Measurements from ENCODE around the gene TRIM67. TPM values are rescaled to one million over a fixed set of nuclear protein-coding genes. Genes with fewer than 3 reads are reported as not detected.

The TRIM67 gene
- total RNA-seq, 4 donors from 2014 or later: 1.1 TPM; not detected in 3

GRCh38 chr1:231219422-231220401 is 57.9 kb downstream of the TRIM67 start:
- no peak for TF ChIP-seq CTCF (IDR thresholded peaks at IDR 0.05)
- TF ChIP-seq POLR2A (IDR thresholded peaks at IDR 0.05): no peak
- intact Hi-C loops (cut with DNase I; ENCODE audit: low total_unique reads): loop anchor here (10.0 kb wide), 1 partner anchor 425 kb away; no protein-coding TSS in a partner anchor
- no peaks in the 10 kb centered on the region for H3K36me3 ChIP-seq

GRCh38 chr1:231220801-231221200 is 58.9 kb downstream of the TRIM67 start:
- Histone ChIP-seq H3K4me3 (no peak overlapping the region), H3K27me3 (no peaks in the 10 kb centered on the region), H3K9me3 (no peaks in the 10 kb centered on the region), H3K36me3 (no peaks in the 10 kb centered on the region), H3K4me1 (no peaks in the 10 kb centered on the region), H3K27ac (no peak overlapping the region)
- intact Hi-C loops (cut with DNase I; ENCODE audit: low total_unique reads): no loop called here
- no peak for TF ChIP-seq CTCF (IDR thresholded peaks at IDR 0.05)
- no peak for TF ChIP-seq POLR2A (IDR thresholded peaks at IDR 0.05)
- DNase-seq: no peak

More at GRCh38 chr1:231219422-231220401, 57.9 kb downstream of the TRIM67 start:
- Histone ChIP-seq H3K4me1 (no peaks in the 10 kb centered on the region), H3K4me3 (no peak overlapping the region), H3K27me3 (no peaks in the 10 kb centered on the region), H3K27ac (no peak overlapping the region), H3K9me3 (no peaks in the 10 kb centered on the region)
- DNase-seq: no peak

GRCh38 chr1:231226156-231226555 is 64.3 kb downstream of the TRIM67 start:
- Histone ChIP-seq H3K36me3 (no peaks in the 10 kb centered on the region), H3K4me1 (no peaks in the 10 kb centered on the region), H3K27me3 (no peaks in the 10 kb centered on the region), H3K4me3 (no peak overlapping the region), H3K27ac (no peak overlapping the region), H3K9me3 (no peaks in the 10 kb centered on the region)
- intact Hi-C loops (cut with DNase I; ENCODE audit: low total_unique reads): no loop called here
- no peak for DNase-seq
- no peak for TF ChIP-seq POLR2A (IDR thresholded peaks at IDR 0.05)
- TF ChIP-seq CTCF (IDR thresholded peaks at IDR 0.05): no peak

- intact Hi-C loops (cut with DNase I; ENCODE audit: low total_unique reads): no loop called here
- H3K36me3 ChIP-seq: no peaks in the 10 kb centered on the region
- TF ChIP-seq CTCF (IDR thresholded peaks at IDR 0.05) (no peak), POLR2A (IDR thresholded peaks at IDR 0.05) (no peak)
- no peaks in the 10 kb centered on the region for H3K9me3 ChIP-seq
- no peaks in the 10 kb centered on the region for H3K4me1 ChIP-seq
- no peak overlapping the region for H3K27ac ChIP-seq
- H3K4me3 ChIP-seq: no peak overlapping the region
- no peaks in the 10 kb centered on the region for H3K27me3 ChIP-seq
- no peak for DNase-seq
Measured at GRCh38 chr1:231231511-231231910, 69.7 kb downstream of the TRIM67 start.

All from uterus (tissue), 4 donors.